ENCODE results near the gene GALNT18.

GALNT18 gene

DNA sequence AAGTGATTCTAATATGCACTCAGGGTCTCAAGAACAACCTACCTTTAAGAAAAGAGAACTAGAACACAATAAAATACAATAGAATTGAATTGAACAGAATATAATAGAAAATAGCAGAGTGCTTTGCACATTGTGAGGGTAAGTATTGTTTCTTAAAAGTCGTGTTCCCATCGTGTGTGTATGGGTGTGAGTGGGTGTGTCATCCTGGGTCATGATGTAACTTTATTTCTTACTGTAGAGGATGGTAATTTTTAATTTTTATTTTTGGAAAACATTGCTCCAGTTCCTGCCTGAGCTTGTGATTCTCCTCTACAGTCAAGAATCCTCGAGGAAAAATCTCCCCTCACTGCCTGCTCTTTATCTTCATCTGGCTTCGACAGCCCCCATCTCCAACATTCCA is 193.1 kb downstream of the GALNT18 start:
- no peak for DNase-seq (ENCODE audit: low read depth)
- TF ChIP-seq, protein P1, sequence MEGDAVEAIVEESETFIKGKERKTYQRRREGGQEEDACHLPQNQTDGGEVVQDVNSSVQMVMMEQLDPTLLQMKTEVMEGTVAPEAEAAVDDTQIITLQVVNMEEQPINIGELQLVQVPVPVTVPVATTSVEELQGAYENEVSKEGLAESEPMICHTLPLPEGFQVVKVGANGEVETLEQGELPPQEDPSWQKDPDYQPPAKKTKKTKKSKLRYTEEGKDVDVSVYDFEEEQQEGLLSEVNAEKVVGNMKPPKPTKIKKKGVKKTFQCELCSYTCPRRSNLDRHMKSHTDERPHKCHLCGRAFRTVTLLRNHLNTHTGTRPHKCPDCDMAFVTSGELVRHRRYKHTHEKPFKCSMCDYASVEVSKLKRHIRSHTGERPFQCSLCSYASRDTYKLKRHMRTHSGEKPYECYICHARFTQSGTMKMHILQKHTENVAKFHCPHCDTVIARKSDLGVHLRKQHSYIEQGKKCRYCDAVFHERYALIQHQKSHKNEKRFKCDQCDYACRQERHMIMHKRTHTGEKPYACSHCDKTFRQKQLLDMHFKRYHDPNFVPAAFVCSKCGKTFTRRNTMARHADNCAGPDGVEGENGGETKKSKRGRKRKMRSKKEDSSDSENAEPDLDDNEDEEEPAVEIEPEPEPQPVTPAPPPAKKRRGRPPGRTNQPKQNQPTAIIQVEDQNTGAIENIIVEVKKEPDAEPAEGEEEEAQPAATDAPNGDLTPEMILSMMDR (IDR thresholded peaks at IDR 0.05; ENCODE audit: low read depth, low read length, missing control alignments) = no peak
- H3K4me3 ChIP-seq (ENCODE audit: low read depth, low read length) = no peak overlapping the region
- in situ Hi-C loops (cut with HindIII; ENCODE audit: low sequenced_read_pairs) = loop anchor here (5.0 kb wide), 1 partner anchor 49 kb away; no protein-coding TSS in a partner anchor

DNA sequence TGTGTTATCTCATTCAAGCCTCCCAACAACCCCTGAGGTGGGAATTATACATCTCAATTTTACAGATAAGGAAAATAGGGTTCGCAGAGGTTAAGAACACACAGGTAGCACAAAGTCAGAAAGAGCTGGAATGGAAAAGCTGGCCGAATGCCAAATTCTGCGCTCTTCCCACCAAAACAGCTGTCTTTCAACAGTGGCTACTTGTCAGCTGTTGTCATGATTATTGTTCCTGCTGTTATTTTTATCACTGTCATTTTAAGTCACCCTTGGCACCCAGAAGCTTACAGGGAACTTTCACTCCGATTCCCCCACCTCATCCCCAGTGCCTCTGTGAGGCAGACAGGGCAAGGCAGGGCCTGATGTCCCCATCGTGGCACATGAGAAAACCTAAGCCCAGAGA is 194.3 kb downstream of the GALNT18 start:
- no peak for DNase-seq (ENCODE audit: low read depth)
- in situ Hi-C loops (cut with HindIII; ENCODE audit: low sequenced_read_pairs) = loop anchor here (5.0 kb wide), 1 partner anchor 50 kb away; no protein-coding TSS in a partner anchor
- H3K4me3 ChIP-seq (ENCODE audit: low read depth, low read length) = no peak overlapping the region
- TF ChIP-seq, protein P1 (IDR thresholded peaks at IDR 0.05; ENCODE audit: low read depth, low read length, missing control alignments) = no peak

DNA sequence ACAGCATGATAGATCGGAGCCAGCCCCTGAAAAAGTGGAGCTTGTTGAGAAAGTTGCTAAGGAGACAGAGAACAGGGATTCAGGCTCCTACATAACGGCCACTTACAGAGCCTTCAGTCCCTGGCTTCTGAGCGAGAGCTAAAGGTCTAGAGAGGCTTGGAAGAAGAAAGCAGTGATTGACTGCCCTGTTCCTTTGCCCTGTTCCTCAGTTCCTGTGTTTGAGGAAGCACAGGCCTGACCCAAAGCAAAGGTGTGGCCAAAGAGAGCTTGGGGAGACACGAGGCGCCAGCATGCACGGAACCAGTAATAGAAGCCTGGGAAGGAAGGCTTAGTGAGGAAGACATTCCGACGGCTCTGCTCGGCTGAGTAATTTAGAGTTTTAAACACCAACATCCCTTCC is 194.7 kb downstream of the GALNT18 start:
- TF ChIP-seq, protein P1 (IDR thresholded peaks at IDR 0.05; ENCODE audit: low read depth, low read length, missing control alignments) = no peak
- in situ Hi-C loops (cut with HindIII; ENCODE audit: low sequenced_read_pairs) = loop anchor here (5.0 kb wide), 1 partner anchor 50 kb away; no protein-coding TSS in a partner anchor
- DNase-seq (ENCODE audit: low read depth) = no peak
- no peak overlapping the region for H3K4me3 ChIP-seq (ENCODE audit: low read depth, low read length)

DNA sequence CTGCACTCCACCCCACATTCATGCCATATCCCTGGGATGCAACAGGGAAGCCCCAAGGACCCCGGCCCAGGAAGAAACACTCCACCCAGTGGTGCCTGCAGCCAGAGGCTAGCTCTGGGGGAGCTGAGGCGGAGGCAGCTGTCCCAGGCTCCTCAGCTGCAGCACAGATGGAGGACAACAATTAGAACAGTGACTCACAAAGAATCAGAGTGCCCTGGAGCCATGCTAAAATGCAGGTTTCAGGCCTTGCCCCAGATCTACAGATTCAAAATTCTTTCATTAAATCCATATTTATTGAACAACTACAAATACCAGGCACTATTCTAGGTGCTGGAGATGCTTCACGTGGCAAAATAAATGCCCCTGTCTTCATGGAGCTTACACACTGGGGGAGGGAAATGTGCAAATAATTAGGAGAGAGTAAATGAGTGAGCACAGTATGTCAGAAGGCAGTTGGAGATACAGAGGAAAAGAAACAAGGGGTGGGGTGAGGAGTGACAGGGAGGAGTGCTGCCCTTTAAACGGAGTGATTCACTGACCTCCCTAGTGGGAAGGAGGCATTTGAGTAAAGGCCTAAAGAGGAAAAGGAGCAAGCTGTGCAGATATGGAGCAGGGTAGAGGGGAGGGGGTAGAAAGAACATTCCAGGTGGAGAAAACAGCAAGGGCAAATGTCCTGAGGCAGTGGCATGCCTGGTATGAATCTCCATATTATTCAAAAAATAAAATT is 195.4 kb downstream of the GALNT18 start:
- no peak overlapping the region for H3K4me3 ChIP-seq (ENCODE audit: low read depth, low read length)
- no peak for DNase-seq (ENCODE audit: low read depth)
- TF ChIP-seq, protein P1 (IDR thresholded peaks at IDR 0.05; ENCODE audit: low read depth, low read length, missing control alignments) = no peak
- in situ Hi-C loops (cut with HindIII; ENCODE audit: low sequenced_read_pairs) = loop anchor here (5.0 kb wide), 1 partner anchor 51 kb away; no protein-coding TSS in a partner anchor

GRCh38 chr11:11425806-11426205 is 196.0 kb downstream of the GALNT18 start:
- in situ Hi-C loops (cut with HindIII; ENCODE audit: low sequenced_read_pairs) = loop anchor here (5.0 kb wide), 1 partner anchor 51 kb away; no protein-coding TSS in a partner anchor
- no peak for DNase-seq (ENCODE audit: low read depth)
- TF ChIP-seq, protein P1 (IDR thresholded peaks at IDR 0.05; ENCODE audit: low read depth, low read length, missing control alignments) = no peak
- H3K4me3 ChIP-seq (ENCODE audit: low read depth, low read length) = no peak overlapping the region

DNA sequence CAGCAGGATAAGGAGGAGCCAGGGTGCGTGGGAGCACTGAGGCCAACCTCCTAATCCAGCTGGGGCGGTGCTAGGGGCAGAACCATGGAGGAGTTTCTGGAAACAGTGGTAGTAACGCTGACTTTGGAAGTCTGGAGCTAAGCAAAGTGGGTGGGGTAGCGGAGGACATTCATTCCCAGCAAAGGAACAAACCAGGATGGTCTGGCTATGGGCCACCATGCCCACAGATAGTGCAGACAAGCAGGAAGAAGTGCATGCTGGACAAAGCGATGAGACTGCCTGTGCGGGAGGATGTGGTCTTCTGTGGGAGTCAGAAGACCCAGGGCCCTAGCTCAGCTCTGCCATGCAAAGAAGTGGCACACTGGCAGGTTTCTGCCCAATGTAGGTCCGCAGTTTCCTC is 197.1 kb downstream of the GALNT18 start:
- DNase-seq (ENCODE audit: low read depth) = no peak
- in situ Hi-C loops (cut with HindIII; ENCODE audit: low sequenced_read_pairs) = loop anchor here (5.0 kb wide), 1 partner anchor 53 kb away; no protein-coding TSS in a partner anchor
- TF ChIP-seq, protein P1 (IDR thresholded peaks at IDR 0.05; ENCODE audit: low read depth, low read length, missing control alignments) = no peak

More for the DNA sequence above, 197.1 kb downstream of the GALNT18 start:
- H3K4me3 ChIP-seq (ENCODE audit: low read depth, low read length) = no peak overlapping the region

Data from astrocyte of the cerebellum (primary cell).